IPS-20b (cell line): ENCODE results near the gene SHROOM4.

Experiments
- H3K27ac ChIP-seq: one replicate; pipeline ENCODE4 v1.5.1; 2013; ENCODE audit warnings: low read length
- H3K27me3 ChIP-seq: 2 replicates; pipeline ENCODE4 v1.6.1; 2013; ENCODE audit warnings: mild to moderate bottlenecking, low read length, inconsistent platforms; ENCODE audit not compliant: insufficient read depth
- H3K36me3 ChIP-seq: 2 replicates; pipeline ENCODE4 v1.6.1; 2013; ENCODE audit warnings: low read depth, mild to moderate bottlenecking, inconsistent platforms, low read length, moderate library complexity; ENCODE audit not compliant: insufficient read depth
- H3K4me1 ChIP-seq: 2 replicates; pipeline ENCODE4 v1.6.1; 2013; ENCODE audit warnings: mild to moderate bottlenecking, control low read depth, inconsistent platforms, low read length, moderate library complexity; ENCODE audit not compliant: insufficient read depth
- H3K4me3 ChIP-seq: 2 replicates; pipeline ENCODE4 v1.5.1; 2013; ENCODE audit warnings: mild to moderate bottlenecking, low read length, inconsistent platforms
- H3K9ac ChIP-seq: 2 replicates; pipeline ENCODE4 v1.6.1; 2013; ENCODE audit warnings: low read depth, mild to moderate bottlenecking, inconsistent platforms, low read length, moderate library complexity
- H3K9me3 ChIP-seq: 2 replicates; pipeline ENCODE4 v1.6.1; 2013; ENCODE audit warnings: mild to moderate bottlenecking, low read depth, low read length, inconsistent platforms; ENCODE audit not compliant: insufficient read depth

Gene SHROOM4

GRCh38 chrX:50613846-50614245, 200.1 kb downstream of the SHROOM4 start:
- Histone ChIP-seq H3K9me3 (no peaks in the 10 kb centered on the region), H3K36me3 (no peaks in the 10 kb centered on the region), H3K4me3 (no peak overlapping the region), H3K9ac (no peak overlapping the region), H3K27ac (peak overlapping the region; percentile 85), H3K4me1 (peaks cover 15% of the 10 kb centered on the region; the same call in 1 of the 2 replicates), H3K27me3 (no peaks in the 10 kb centered on the region)

DNA sequence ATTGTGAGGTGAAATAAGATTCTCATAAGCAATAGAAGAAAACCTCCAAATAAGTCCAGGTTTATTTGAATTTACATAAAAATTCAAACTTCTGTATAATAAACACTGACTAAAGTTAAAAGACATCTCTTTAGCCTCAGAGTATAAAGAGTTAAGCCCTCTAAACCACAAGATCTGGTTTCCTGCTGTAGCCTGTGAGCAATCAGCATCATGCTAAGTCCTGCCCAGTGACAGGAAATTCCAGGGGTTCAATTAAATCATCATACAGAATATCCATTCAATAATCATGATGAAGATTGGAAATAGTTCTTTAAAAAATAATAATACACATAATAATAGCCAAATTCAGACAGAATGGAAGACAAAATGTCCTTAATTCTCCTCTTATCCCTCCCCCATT, 204.2 kb downstream of the SHROOM4 start:
- Histone ChIP-seq H3K9ac (no peak overlapping the region), H3K9me3 (no peaks in the 10 kb centered on the region), H3K4me1 (peaks cover 15% of the 10 kb centered on the region; the same call in 1 of the 2 replicates), H3K4me3 (no peak overlapping the region), H3K36me3 (no peaks in the 10 kb centered on the region), H3K27me3 (no peaks in the 10 kb centered on the region), H3K27ac (no peak overlapping the region)

DNA sequence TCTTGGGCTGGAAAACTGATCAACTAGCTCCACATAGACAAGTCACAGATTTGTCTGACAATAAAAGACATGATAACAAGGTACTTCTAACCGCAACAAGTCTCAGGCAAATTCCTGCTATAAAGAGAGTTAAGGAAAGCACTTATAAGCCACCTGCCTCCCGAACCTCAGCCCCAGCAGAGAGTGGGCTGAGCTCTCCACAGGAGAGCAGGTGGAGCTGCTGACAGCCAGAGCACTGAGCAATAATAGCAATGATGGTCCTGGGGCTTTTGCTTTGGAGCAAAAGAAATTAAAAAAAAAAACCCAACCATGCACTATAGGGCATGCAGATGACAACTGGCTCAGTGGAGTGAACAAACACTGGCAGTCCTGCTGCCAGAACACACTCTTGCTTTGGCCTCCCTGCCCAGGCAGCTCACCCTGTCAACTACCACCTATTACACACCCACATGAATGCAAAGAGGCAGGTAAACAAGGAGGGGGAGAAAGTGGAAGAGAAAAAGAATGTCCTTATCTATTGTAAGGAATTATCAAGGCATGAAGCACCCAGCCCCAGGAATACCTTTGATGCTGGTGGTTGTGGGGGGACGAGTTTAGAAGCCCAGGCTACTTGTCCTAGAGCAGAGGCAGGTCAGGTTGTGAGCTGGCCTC, 207.6 kb downstream of the SHROOM4 start:
- peak overlapping the region; percentile 40; the same call in 1 of the 2 replicates for H3K4me3 ChIP-seq
- H3K9ac ChIP-seq: no peak overlapping the region; the same call in 1 of the 2 replicates
- H3K9me3 ChIP-seq: peaks cover 9% of the 10 kb centered on the region; the same call in 1 of the 2 replicates
- H3K27me3 ChIP-seq: no peaks in the 10 kb centered on the region
- H3K36me3 ChIP-seq: no peaks in the 10 kb centered on the region
- no peak overlapping the region for H3K27ac ChIP-seq
- H3K4me1 ChIP-seq: peaks cover 9% of the 10 kb centered on the region; the same call in 1 of the 2 replicates

DNA sequence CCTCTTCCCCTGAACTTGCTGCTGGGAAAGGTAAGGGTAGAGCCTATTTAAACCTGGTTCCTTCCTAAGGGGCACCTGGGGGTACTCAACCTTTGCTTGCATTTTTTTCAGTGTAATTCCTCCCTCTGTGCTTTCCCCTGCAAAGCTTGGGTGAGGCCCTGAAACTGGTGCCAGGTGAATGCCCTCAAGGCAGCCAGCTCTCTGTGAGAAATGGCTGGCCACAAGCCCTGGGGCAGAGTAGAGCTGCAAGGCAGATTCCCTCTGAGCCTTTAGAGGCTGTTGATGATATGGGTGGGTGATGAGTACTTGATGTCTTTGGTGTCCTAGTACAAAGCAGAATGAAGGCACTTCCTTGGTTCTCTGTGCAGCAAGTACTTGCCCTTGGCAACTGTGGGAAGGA, 217.9 kb downstream of the SHROOM4 start:
- Histone ChIP-seq H3K36me3 (no peaks in the 10 kb centered on the region), H3K4me3 (no peak overlapping the region), H3K4me1 (peaks cover 19% of the 10 kb centered on the region; the same call in 1 of the 2 replicates), H3K27me3 (no peaks in the 10 kb centered on the region), H3K9ac (no peak overlapping the region), H3K9me3 (no peaks in the 10 kb centered on the region), H3K27ac (no peak overlapping the region)

- H3K4me1 ChIP-seq: peaks cover 19% of the 10 kb centered on the region; the same call in 1 of the 2 replicates
- H3K9ac ChIP-seq: peak overlapping the region; percentile 76; the same call in 1 of the 2 replicates
- no peaks in the 10 kb centered on the region for H3K9me3 ChIP-seq
- H3K36me3 ChIP-seq: no peaks in the 10 kb centered on the region
- peak overlapping the region; percentile 41; the same call in 1 of the 2 replicates for H3K4me3 ChIP-seq
- no peaks in the 10 kb centered on the region for H3K27me3 ChIP-seq
- peak overlapping the region; percentile 98 for H3K27ac ChIP-seq
These were observed 219.2 kb downstream of the SHROOM4 start for GRCh38 chrX:50594788-50595187.

DNA sequence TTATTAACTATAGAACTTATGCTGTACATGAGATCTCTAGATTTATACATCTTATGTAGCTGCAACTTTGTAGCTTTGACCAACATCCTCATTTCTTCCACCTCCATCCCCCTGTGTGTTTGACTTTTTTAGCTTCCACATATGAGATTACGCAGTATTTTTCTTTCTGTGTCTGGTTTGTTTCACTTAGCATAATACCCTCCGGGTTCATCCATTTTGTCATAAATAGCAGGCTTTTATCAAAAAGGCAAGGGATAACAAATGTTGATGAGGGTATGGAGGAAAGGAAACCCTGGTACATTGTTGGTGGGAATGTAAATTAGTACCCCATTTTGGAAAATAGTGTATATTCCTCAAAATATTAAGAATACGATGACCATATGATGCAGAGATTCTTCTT, 227.0 kb downstream of the SHROOM4 start:
- Histone ChIP-seq H3K9ac (no peak overlapping the region), H3K27me3 (peaks cover 23% of the 10 kb centered on the region; the same call in 1 of the 2 replicates), H3K36me3 (no peaks in the 10 kb centered on the region), H3K27ac (no peak overlapping the region), H3K9me3 (no peaks in the 10 kb centered on the region), H3K4me3 (no peak overlapping the region), H3K4me1 (no peaks in the 10 kb centered on the region)

GRCh38 chrX:50586407-50586806, 227.6 kb downstream of the SHROOM4 start:
- no peak overlapping the region for H3K4me3 ChIP-seq

GRCh38 chrX:50581405-50581804, 232.6 kb downstream of the SHROOM4 start:
- H3K4me1 ChIP-seq: no peaks in the 10 kb centered on the region
- no peak overlapping the region for H3K27ac ChIP-seq
- H3K27me3 ChIP-seq: peaks cover 39% of the 10 kb centered on the region
- H3K36me3 ChIP-seq: no peaks in the 10 kb centered on the region
- H3K9ac ChIP-seq: no peak overlapping the region
- H3K9me3 ChIP-seq: no peaks in the 10 kb centered on the region
- H3K4me3 ChIP-seq: no peak overlapping the region

More at GRCh38 chrX:50586407-50586806, 227.6 kb downstream of the SHROOM4 start:
- no peak overlapping the region for H3K9ac ChIP-seq
- H3K9me3 ChIP-seq: no peaks in the 10 kb centered on the region
- no peaks in the 10 kb centered on the region for H3K4me1 ChIP-seq
- peaks cover 27% of the 10 kb centered on the region; the same call in 1 of the 2 replicates for H3K27me3 ChIP-seq
- H3K36me3 ChIP-seq: no peaks in the 10 kb centered on the region
- no peak overlapping the region for H3K27ac ChIP-seq

- Histone ChIP-seq H3K4me1 (no peaks in the 10 kb centered on the region), H3K9me3 (no peaks in the 10 kb centered on the region), H3K9ac (no peak overlapping the region), H3K36me3 (no peaks in the 10 kb centered on the region), H3K27me3 (peaks cover 39% of the 10 kb centered on the region), H3K27ac (no peak overlapping the region), H3K4me3 (no peak overlapping the region)
These were observed 234.0 kb downstream of the SHROOM4 start for GRCh38 chrX:50579955-50580354.

GRCh38 chrX:50577326-50577725, 236.7 kb downstream of the SHROOM4 start:
- H3K27ac ChIP-seq: no peak overlapping the region
- H3K9me3 ChIP-seq: no peaks in the 10 kb centered on the region
- H3K4me1 ChIP-seq: no peaks in the 10 kb centered on the region
- H3K36me3 ChIP-seq: no peaks in the 10 kb centered on the region
- no peak overlapping the region for H3K9ac ChIP-seq
- H3K27me3 ChIP-seq: peaks cover 20% of the 10 kb centered on the region
- no peak overlapping the region for H3K4me3 ChIP-seq

DNA sequence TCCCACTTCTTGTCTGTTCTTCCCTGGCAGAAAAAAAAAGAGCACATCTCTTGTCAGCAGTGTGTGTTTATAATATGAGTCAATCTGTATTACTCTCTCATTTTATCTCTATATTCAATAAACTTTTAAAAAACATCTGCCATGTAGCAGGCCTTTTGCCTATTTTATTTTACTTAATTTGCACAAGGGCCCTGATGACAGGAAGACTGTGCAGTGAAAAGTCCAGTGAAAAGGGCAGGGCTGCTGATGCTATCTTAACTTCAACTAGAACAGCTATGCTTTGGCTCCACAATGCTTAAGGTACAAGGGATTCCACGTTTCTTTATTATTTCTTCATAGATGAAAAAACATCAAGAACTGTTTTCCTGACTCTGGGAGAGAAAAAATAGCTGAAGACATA, 246.4 kb downstream of the SHROOM4 start:
- no peak overlapping the region for H3K4me3 ChIP-seq
- no peak overlapping the region for H3K27ac ChIP-seq
- H3K36me3 ChIP-seq: no peaks in the 10 kb centered on the region
- no peaks in the 10 kb centered on the region for H3K9me3 ChIP-seq
- no peaks in the 10 kb centered on the region for H3K27me3 ChIP-seq
- no peak overlapping the region for H3K9ac ChIP-seq
- peaks cover 6% of the 10 kb centered on the region; the same call in 1 of the 2 replicates for H3K4me1 ChIP-seq

- peaks cover 6% of the 10 kb centered on the region; the same call in 1 of the 2 replicates for H3K4me1 ChIP-seq
- no peak overlapping the region for H3K4me3 ChIP-seq
- H3K9me3 ChIP-seq: no peaks in the 10 kb centered on the region
- H3K9ac ChIP-seq: no peak overlapping the region
- no peak overlapping the region for H3K27ac ChIP-seq
- H3K36me3 ChIP-seq: no peaks in the 10 kb centered on the region
- H3K27me3 ChIP-seq: no peaks in the 10 kb centered on the region
These were observed 248.3 kb downstream of the SHROOM4 start for GRCh38 chrX:50565718-50566117.
